Mucosa of descending colon (tissue), 3 donors: ENCODE measurements around the gene FES. TPM values are rescaled to one million over a fixed set of nuclear protein-coding genes. Genes with fewer than 3 reads are reported as not detected.

ENCODE experiments used
- ATAC-seq: fragments of 200-7000 bp; cut with Tn5 transposase; one replicate; pipeline ENCODE4 v1.9.1; 2020; ENCODE audit warnings: mild to moderate bottlenecking, moderate library complexity
- DNase-seq, 3 donors: peaks; one replicate each; pipeline ENCODE4 v3.0.0-alpha.2; 2020
- H3K36me3 ChIP-seq: fragments of 200-600 bp; one replicate; pipeline ENCODE4 v1.8.0; 2021; ENCODE audit warnings: low read depth, mild to moderate bottlenecking
- H3K4me1 ChIP-seq: fragments of 200-600 bp; one replicate; pipeline ENCODE4 v1.8.0; 2021; ENCODE audit warnings: low read depth, mild to moderate bottlenecking
- H3K4me3 ChIP-seq: fragments of 200-600 bp; one replicate; pipeline ENCODE4 v1.8.0; 2021; ENCODE audit warnings: mild to moderate bottlenecking
- H3K9me3 ChIP-seq: fragments of 200-600 bp; one replicate; pipeline ENCODE4 v1.8.0; 2021; ENCODE audit warnings: mild to moderate bottlenecking
- intact Hi-C, 2 donors: fragments of 100-400 bp; cut with DNase I in 1 of 2; cut with micrococcal nuclease in 1 of 2; formaldehyde crosslinking; loops; one replicate each; pipeline versions ENCODE4 v1.11.0 to v1.11.1; 2022; cut with DNase I, micrococcal nuclease
- total RNA-seq, 3 donors: library from RNA; stranded (reverse); fragmentation: NEBNext Ultra II Directional in 2 of 3; extraction: Animal tissue kit (Norgen Biotek cat#: 25700) in 2 of 3; gene quantifications; one replicate each; pipeline versions ENCODE4 v1.2.1 to v1.2.4, GENCODE V29; 2021 to 2023
- TF ChIP-seq, protein P1 (sequence below): fragments of 200-600 bp; IDR thresholded peaks from one replicate; pipeline ENCODE4 v1.8.0; 2022; ENCODE audit warnings: antibody characterized with exemption, mild to moderate bottlenecking
- donor health status: DM: no; HTN: no; CAD: no; lungs with moderate emphysema.
- donor health status: DM: no; HTN: no; CAD: no.
- donor health status: DM: no; HTN: yes; CAD: no.

FES gene
- total RNA-seq, 3 donors from 2014 or later, result 7.9 to 18.6 (median 12.1) TPM

- peaks cover 28% of the 10 kb centered on the region for H3K4me1 ChIP-seq
- no peak overlapping the region for H3K4me3 ChIP-seq
- no peaks in the 10 kb centered on the region for H3K9me3 ChIP-seq
- TF ChIP-seq, protein P1, sequence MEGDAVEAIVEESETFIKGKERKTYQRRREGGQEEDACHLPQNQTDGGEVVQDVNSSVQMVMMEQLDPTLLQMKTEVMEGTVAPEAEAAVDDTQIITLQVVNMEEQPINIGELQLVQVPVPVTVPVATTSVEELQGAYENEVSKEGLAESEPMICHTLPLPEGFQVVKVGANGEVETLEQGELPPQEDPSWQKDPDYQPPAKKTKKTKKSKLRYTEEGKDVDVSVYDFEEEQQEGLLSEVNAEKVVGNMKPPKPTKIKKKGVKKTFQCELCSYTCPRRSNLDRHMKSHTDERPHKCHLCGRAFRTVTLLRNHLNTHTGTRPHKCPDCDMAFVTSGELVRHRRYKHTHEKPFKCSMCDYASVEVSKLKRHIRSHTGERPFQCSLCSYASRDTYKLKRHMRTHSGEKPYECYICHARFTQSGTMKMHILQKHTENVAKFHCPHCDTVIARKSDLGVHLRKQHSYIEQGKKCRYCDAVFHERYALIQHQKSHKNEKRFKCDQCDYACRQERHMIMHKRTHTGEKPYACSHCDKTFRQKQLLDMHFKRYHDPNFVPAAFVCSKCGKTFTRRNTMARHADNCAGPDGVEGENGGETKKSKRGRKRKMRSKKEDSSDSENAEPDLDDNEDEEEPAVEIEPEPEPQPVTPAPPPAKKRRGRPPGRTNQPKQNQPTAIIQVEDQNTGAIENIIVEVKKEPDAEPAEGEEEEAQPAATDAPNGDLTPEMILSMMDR, result no peak
- intact Hi-C loops, result no loop called here
- no peak for DNase-seq
- no peaks in the 10 kb centered on the region for H3K36me3 ChIP-seq
- ATAC-seq, result no peak
Observed at GRCh38 chr15:90931575-90931827, 47.2 kb downstream of the FES start.

DNA sequence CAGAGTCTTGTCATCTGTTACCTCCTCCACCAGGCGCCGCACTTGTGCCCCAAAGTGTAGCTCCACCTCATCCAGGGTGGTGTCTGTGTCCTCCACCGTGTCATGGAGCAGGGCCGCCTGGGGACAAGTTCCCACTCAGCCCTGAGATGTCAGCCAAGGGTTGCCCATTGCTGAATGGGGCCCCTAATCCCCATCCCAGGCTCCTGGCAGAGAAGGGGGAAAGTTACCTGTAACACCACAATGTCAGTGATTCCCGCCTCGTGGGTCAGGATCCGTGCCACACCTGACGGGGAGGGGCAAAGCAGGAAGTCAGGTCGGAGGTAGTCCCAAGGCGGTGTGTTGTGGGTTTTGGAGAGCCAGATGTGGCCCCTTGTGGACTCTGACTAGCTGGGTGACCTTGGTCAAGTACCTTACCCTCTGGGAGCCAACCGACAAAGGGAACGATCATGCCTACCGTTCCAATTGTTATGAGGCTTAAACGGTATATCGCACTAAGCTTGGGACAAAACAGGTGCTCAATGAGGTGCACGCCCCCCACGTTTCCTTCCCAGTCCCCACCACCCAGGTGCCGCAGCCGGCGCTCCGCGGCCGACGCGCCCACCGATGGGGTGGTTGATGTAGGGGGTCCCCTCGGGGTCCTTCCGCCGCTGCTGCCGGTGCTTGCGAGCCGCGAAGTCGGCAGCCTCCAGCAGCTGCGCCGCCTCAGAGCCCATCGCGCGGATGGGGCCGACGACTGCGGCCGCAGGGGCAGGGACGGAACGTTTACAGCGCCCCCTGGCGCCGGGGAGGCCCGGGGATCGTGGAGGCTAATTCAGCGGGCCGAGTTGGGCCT is 47.7 kb downstream of the FES start, which contains the start of gene HDDC3:
Gene HDDC3 (minus strand): TSS at position 722 of the 832 bp plus-strand sequence. CDS start 9 bp downstream, at position 713.
- DNase-seq, result peak; percentile 93 to 96 (median 96)
- peaks cover 29% of the 10 kb centered on the region for H3K4me1 ChIP-seq
- peak; percentile 71 for ATAC-seq
- H3K9me3 ChIP-seq, result no peaks in the 10 kb centered on the region
- no peaks in the 10 kb centered on the region for H3K36me3 ChIP-seq
- TF ChIP-seq, protein P1, result peak; percentile 99
- intact Hi-C loops, result no loop called here
- H3K4me3 ChIP-seq, result peak within 1 kb of the TSS; percentile 46

DNA sequence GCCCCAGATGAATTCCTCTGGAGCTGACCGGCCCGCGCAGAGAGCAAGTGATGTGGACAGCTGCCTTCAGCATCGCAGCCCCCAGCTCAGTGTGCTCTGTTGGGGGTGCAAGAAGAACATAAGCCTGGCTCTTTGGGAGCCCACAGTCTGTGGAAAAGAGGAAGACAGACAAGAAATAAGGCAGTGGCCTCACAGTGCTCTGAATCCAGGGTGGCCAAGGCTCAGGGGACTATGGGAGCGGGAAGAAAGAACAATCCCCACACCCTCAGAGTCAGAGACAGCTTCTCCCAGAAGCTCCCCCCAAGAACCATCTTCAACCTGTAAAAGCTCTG is 48.3 kb downstream of the FES start:
- Histone ChIP-seq H3K9me3 (no peaks in the 10 kb centered on the region), H3K4me1 (peaks cover 29% of the 10 kb centered on the region), H3K36me3 (no peaks in the 10 kb centered on the region), H3K4me3 (peak overlapping the region; percentile 46)
- TF ChIP-seq, protein P1, result no peak
- DNase-seq (no peak), ATAC-seq (no peak)
- intact Hi-C loops, result no loop called here

- Histone ChIP-seq H3K36me3 (no peaks in the 10 kb centered on the region), H3K4me3 (no peak overlapping the region), H3K4me1 (peaks cover 29% of the 10 kb centered on the region), H3K9me3 (no peaks in the 10 kb centered on the region)
- intact Hi-C loops, result no loop called here
- TF ChIP-seq, protein P1, result no peak
- DNase-seq (no peak), ATAC-seq (no peak)
Observed at GRCh38 chr15:90933301-90933700, 49.0 kb downstream of the FES start.

- Histone ChIP-seq H3K9me3 (no peaks in the 10 kb centered on the region), H3K36me3 (no peaks in the 10 kb centered on the region), H3K4me3 (peak overlapping the region; percentile 42), H3K4me1 (peaks cover 26% of the 10 kb centered on the region)
- DNase-seq (peak; percentile 93 to 94 (median 94)), ATAC-seq (peak; percentile 61)
- intact Hi-C loops, result no loop called here
- TF ChIP-seq, protein P1, result peak; percentile 92
Observed at GRCh38 chr15:90934256-90934948, 50.1 kb downstream of the FES start.
